GM18909 (cell line): ENCODE results near the gene KRT6A.
"Not testable (repeated sequence)": the region's sequence is repeated elsewhere in the genome, so short reads cannot be mapped to it uniquely, and the experiment has no call there.

ENCODE experiments used
- ATAC-seq: cut with Tn5 transposase; IDR thresholded peaks from one replicate; pipeline ENCODE4 v1.9.1; 2021; ENCODE audit warnings: mild to moderate bottlenecking; ENCODE audit not compliant: unreplicated experiment, poor library complexity

KRT6A gene

DNA sequence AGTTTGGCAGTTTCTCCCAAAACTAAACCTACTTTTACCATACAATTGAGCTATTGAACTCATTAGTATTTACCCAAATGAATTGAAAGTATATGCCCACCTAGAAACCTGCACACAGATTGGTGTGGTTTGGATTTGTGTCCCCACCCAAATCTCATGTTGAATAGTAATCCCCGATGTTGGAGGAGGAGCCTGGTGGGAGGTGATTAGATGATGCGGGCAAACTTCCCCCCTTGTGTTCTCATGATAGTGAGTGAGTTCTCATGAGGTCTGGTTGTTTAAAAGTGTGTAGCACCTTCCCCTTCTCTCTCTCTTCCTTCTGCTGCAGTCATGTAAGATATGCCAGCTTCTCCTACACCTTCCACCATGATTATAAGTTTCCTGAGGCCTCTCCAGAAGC is 15.4 kb downstream of the KRT6A start:
- ATAC-seq, result no peak

DNA sequence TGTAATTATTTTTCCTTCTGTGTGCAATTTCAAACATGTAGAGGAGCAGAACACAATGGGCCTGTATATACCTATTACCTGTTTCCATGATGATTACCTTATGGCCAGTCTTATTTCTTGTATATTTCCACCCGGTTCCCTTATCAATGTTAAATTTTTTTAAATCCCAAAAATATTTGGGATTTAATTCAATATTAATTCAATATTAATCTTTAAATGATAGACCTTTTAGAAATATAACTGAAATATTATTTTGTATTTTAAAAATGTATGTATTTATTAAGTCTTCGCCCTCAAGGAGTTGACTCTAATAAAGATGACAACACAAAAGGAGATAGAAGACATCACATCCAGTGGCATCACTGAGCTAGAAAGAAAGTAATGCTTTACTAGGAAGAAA is 18.8 kb downstream of the KRT6A start:
- ATAC-seq, result no peak

DNA sequence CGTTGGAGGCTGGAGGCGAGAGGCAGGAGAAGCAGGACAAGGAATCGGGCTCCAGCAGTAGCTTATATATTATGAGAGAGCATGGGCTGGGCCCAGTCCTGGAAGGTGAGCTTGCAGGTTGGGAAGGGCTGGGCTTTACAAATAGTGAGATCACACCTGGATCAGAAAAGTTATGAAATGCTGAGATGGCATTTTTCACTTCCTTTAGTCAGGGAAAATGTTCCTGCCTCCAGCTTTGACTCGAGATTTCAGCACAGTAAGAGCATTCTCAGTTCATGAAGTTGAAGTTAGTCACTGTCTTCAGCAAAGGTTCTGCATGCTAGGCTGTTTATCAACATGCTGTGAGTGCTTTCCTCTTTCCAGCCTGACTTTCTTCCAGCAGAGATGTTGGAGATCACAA is 19.3 kb downstream of the KRT6A start, which contains the start of gene KRT6C:
TSS of gene KRT6C (minus strand) at position 38 of the 400 bp plus-strand sequence. CDS start 68 bp downstream, outside the sequence.
- no peak for ATAC-seq

DNA sequence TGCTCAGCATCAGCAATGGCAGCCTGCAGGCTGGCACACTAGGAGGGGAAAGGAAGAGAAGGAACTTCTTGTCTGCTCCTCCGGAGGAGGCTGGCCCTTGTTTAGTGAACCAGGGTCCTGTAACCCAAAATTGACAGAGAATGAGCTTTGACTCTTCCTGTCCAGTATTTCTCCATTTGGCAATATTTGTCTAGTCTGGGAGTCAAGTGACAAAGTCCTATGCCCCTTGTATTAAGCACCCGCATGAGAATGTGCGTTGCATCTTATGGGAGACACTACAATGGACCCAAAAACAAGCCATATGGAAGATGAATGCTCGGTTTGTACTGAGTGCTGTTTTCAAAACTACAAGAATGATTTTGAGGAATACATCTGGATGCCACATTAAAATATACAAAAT is 23.2 kb downstream of the KRT6A start:
- ATAC-seq, result no peak

DNA sequence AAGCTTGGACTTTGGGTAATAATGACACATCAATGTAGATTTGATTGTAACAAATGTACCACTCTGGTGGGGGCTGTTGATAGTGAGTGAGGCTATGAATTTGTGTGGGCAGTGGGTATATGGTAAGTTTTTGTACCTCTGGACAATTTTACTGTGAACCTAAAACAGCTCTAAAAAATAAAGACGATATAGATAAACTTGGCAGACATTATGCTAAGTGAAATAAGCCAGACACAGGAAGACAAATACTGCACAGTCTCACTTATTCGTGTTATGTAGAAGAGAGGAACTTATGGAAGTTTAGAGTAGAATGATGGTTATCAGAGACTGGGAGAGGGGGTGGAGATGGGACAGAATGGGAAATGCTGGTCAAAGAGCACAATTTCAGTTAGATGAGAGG is 28.2 kb downstream of the KRT6A start:
- ATAC-seq, result no peak

DNA sequence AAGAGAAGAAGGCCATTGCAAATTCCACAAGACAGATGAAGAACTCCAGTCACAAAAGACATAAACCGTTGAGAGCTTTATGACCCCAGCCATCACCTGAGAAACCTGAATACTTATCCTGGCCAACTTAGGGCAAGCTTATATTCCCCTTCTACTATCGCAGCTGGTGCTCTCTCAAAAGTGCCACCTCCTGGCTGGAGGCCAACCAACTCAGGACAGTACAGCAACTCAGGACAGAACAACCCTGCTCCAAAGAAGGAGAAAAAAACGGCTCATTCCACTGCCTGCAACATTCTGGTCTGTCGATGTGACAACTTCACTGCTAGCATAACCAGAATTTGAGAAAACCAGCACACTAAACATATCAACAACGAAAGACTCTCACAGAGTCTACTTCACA is 31.4 kb downstream of the KRT6A start:
- no peak for ATAC-seq

DNA sequence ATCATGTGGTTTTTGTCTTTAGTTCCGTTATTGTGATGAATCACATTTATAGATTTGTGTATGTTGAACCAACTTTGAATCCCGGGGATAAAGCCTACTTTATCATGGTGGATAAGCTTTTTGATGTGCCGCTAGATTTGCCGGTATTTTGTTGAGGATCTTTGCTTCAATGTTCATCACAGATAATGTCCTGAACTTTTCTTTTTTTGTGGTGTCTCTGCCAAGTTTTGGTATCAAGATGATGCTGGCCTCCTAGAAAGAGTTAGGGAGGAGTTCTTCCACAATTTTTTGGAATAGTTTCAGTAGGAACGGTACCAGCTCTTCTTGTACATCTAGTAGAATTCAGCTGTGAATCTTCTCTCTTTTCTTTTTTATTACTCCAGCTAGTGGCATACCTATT is 34.2 kb downstream of the KRT6A start:
- no peak for ATAC-seq

DNA sequence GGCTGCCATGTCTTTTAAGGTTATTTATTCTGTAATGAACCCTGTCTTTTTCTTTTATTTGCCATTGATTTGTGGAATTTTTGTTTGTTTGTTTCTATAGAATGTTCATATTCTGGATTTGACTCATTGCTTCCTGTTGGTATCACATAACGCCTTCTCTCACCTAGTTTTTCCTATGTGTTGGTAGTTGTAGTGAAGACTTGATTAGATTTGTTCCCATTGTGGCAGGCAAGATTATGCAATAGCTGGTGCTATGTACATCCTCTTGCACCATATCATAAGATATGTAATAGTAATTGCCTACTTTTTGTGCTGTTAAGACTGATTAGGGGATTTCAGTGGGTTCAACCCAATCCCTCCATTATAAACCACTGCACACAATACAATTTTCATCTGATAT is 37.2 kb downstream of the KRT6A start:
- no peak for ATAC-seq

DNA sequence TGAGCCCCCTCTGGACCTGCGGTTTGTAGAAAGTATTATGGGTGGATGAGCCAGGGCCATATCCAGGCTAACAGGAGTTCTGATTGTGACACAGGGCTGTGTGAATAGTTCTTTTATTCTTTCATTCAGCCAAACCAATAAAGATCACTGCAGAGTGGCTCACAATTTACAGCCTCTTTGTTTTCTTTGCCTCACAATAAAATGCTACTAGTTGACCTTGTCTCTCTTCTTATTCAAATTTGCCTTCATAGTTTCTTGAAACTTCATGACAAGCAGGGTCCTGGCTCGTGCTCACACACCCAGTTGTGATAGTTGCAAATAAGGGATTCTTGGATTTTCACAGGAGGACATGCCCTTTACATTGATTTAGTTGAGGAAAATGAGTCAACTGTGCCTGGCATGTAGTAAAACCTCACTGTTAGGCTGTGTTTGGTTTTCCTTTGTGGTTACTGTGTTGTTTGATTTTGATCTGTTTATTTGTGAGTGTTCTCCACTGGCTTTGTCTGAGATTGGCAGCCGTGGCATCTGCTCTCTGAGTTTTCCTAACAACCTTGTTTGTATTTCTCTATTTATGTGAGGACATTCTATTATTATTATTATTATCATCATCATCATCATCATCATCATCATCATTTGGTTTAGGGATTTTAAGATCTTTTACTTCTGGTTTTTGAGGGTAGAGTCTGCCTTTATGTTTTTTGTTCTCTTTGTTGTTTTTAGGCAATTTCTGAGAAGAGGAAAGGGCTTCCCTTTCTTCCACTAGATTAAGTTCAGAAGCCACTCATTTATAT is 38.5 kb downstream of the KRT6A start:
- ATAC-seq, result no peak

DNA sequence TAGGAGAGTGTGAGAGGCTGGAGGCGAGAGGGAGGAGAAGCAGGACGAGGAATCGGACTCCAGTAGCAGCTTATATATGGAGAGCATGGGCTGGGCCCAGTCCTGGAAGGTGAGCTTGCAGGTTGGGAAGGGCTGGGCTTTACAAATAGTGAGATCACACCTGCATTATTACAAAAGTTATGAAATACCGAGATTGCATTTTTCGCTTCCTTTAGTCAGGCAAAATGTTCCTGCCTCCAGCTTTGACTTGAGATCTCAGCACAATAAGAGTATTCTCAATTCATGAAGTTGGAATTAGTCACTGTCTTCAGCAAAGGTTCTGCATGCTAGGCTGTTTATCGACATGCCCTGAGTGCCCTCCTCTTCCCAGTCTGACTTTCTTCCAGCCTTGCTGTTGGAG is 41.0 kb downstream of the KRT6A start, which contains the start of gene KRT6B:
TSS of gene KRT6B (minus strand) at position 46 of the 400 bp plus-strand sequence. CDS start 68 bp downstream, outside the sequence.
- no peak for ATAC-seq

DNA sequence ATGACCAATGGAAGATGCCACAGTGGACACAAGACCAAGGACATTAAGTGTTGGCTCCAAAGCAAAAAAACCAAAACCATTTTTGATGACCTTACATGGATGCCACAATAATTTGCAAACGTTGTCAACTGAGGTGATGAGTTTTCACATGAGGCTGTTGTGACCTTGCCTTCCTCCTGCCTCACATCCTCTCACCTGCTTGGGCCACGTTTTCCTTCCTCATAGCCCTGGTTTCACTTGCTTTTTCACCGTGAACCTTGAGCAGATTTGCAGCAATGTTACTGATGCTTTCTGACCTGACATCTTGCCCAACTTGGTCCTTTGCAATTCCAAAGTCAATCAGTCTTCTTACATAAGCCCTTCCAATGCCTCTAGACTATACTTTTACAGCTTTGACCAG is 44.8 kb downstream of the KRT6A start:
- no peak for ATAC-seq

DNA sequence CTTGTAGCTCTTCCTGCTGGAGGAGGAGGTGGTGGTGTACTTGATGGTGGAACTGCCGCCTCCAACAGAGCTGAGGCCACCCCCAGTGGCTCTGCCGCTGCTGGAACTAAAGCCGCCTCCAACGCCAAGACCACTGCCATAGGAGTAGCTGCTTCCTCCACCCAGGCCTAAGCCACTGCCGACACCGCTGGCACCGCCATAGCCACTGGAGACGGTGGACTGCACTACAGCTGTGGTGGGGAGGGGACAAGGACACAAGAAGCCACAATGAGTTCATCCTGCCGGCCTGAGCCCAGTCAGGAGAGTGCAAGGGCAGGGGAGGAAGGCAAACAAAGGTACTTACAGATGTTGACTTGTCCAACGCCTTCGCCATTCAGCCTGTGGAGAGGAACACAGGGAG is 45.9 kb downstream of the KRT6A start:
- not testable (repeated sequence) for ATAC-seq

DNA sequence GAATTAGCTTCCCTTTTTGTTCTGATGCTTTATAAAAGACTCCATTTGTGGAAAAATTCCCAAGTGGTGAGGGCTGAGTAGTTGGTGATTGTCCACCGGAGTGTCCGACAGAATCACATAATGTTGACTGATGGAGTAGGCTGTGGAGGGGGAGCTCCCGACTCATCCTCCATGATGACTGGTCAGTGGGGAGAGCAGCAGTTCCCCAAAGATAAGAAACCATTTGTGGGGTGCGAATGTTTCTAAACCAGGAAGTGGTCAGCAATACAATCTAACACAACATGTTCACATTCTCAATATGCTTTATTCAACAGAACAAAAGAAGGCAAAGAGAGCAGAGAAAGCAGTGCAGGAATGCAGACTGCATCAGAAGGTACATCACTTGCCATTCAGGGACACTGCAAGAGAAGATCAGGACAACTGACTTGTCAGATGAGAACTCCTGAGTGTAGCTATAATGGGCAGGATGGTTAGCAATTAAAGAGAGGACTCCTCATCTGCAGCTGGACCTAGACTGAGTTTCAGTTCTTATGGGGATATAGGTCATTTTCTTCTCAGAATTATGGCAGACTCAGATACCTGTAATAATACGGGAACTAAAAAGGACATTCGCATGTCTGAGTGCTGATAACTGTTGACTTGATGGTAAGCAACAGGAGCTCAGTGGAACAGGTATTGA is 46.6 kb downstream of the KRT6A start:
- ATAC-seq, result no peak

DNA sequence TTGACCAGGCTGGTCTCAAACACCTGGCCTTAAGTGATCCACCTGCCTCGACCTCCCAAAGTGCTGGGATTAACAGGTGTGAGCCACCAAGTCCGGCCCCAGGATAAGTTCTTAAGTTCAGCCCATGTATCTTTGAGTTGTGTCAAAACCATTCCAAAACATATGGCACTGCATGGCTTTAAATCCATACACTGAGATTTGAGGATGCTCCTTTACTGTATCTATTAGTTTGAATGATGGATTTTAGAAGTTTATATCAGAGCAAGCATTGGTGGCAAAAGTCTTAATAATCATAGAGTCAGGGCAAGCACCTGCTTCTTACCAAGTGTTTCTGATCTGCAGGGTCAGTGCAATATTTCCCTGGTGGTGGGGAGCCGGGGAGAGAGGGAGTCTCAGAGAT is 47.2 kb downstream of the KRT6A start:
- ATAC-seq, result no peak

DNA sequence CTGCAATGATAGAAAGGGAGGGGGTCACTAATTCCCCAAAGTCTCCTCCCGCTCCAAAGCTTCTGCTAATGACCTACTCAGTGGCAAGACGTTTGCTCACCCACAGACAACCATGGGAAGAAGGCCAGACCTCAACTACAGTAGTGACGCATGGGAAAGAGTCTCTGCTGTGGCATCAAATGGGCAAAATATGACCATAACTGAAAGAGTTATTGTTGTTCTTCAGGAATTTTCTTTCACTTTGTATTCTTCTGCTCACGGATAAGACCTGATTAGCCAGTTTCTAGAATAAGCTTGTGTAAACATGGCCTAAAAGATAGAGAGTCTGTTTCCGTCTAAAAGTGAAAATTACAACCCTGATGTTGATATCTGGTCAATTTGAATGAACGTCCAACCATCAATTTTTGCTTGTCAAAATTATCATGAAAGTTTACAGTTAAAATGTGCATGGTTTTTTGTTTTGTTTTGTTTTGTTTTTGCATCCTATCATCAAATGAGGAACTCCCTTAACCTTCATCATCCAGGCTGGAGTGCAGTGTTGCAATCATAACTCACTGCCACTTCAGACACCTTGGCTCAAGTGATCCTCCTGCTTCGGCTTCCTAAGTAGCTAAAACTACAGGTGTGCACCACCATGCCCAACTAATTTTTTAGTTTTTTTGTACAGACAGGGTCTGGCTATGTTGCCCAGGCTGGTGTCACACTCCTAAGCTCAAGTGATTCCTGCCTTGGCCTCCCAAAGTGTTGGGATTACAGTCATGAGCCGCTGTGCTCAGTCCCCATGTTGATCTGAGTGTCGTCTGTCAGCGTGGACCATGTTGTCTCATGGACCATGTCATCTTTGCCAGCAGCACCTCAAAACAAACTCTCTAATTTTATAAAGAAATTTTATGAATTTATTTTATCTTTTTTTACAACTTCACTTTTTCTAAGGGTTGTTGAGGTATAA is 48.1 kb downstream of the KRT6A start:
- no peak for ATAC-seq

DNA sequence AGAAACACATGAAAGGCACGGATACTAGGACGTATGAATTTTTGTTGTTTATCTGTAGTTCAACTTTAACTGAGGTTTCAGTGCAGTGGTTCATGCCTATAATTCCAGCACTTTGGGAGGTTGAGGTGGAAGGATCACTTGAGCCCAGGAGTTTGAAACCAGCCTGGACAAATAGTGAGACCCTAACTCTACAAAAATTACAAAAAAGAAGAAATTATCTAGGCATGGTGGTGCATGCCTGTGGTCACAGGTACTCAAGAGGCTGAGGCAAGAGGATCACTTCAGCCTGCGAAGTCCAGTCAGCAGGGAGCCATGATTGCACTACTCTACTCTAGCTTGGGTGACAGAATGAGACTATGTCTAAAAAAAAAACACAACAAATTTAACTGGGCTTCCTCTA is 49.1 kb downstream of the KRT6A start:
- no peak for ATAC-seq

DNA sequence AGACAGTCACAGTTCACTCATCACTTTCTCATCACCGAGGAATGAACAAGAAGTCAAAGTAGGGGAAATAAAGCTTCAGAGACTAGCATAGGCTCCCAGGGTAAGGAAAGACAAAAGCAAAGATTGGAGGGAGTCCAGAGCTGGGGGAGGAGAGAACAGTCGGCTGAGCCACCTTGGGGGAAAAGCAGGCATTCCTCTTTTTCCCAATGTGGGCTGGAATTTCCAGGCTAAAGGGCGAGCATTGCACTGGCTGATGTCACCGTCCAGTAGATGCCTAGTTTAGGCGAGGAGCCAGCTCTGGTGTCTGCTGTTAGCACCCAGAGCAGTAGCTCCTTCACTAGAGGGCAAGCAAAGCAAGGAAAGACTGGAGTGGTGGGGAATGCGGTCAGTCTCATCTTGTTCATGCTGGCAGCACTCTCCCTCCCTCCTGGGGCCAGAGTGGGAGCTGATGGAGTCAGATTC is 50.4 kb downstream of the KRT6A start:
- ATAC-seq, result no peak

DNA sequence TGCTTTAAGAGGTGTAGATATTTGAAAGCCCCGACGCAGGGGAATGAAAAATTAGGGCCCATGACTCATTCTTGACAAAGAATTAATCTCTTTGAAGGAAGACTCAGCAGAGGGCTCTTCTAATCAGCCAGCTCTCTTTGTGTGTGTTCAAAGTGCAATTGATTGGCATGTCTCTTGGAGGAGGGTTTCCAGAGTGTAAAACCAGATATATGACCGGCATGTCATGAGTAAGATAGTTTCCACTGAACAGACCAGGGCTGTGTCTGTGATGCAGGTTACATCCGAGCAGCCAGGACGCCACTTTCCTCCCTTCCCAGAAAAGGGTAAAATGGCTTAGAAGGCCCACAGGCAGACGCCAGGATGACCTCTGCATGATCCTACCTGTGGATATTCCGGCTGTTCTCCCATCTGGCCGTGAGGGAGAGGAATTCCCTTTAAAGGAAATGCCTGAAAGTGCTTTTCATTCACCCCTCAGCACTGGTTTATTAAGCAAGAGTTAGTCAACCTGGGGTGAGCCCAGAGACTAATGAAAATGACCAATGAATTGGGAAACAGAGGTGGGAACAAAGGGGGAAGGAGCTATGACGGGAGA is 51.6 kb downstream of the KRT6A start:
- no peak for ATAC-seq

DNA sequence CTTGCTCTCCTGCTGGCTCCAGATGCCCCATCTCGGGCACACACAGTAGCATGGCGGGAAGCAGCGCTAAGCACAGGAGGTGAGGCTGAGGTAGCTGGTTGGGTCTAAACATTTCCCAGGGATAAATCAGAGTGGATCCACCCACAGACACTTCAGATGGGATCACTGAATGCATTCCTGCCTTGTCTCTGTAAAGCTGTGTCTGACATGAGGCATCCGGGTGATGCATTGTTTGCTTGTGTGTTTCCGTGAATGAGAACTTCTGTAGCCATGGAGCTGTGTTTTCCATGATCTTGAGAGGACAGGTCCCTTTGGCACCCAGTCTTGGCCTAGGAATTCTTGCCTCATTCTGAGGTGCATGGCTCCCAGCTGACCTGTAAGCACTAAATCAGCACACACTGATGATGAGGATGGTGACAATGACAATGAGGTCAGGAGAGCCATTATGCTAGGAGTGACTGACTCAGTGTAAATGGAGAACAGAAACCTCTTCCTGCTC is 52.2 kb downstream of the KRT6A start:
- no peak for ATAC-seq

DNA sequence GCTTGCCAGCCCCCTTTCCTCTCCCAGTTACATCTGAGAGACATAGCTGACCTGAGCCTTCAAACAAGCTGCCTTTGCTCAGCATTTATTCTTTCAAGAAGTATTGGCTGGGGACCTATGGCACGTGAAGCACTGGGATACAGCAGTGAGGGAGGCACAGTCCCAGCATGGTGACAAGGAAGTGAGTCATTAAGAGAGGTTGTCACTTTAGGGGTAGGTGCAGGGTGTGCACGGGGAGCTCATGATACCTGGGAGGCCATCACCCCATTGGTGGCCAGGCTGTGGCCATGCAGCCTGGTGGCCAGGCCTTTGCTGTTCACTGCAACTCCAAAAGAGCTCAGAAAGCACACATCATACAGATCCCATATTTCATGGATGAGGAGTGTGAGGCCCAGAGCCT is 53.2 kb downstream of the KRT6A start:
- no peak for ATAC-seq
